ENCODE results near the gene MTF1. TPM values are rescaled to one million over a fixed set of nuclear protein-coding genes. Genes with fewer than 3 reads are reported as not detected.

MTF1 gene
- total RNA-seq, 1 experiment from 2014 or later = 21.2 TPM

GRCh38 chr1:37802439-37802838 is 57.0 kb downstream of the MTF1 start:
- POLR2A ChIA-PET = interaction anchor here (0.5 kb wide), 1 partner anchor 148 kb away, joined by 4 read pairs; no protein-coding TSS in a partner anchor
- peaks cover 23% of the 10 kb centered on the region; the same call in 1 of the 2 replicates for H4K20me1 ChIP-seq (ENCODE audit: insufficient read depth)
- intact Hi-C loops (cut with micrococcal nuclease) = no loop called here
- H3K4me1 ChIP-seq (ENCODE audit: control insufficient read depth in 1 of 2, insufficient read depth in 2 of 2, low read length in 2 of 2) = peaks cover 7 to 9% of the 10 kb centered on the region in 2 experiments
- H3K9ac ChIP-seq (ENCODE audit: low read length) = no peak overlapping the region
- no peaks in the 10 kb centered on the region for H3K9me3 ChIP-seq (ENCODE audit: control insufficient read depth in 1 of 2, insufficient read depth in 1 of 2, low read depth in 1 of 2, low read length in 2 of 2)
- no TSS peak for BruUV-seq (replicated peaks)
- DNase-seq (ENCODE audit: low read depth, low spot score) (no peak), ATAC-seq (no peak)
- TF ChIP-seq ZFX (IDR thresholded peaks at IDR 0.05) (no peak), POLR2AphosphoS5 (IDR thresholded peaks at IDR 0.05; ENCODE audit: low read depth, low read length) (peak; percentile 14; the same call in 1 of the 2 replicates), POLR2A (IDR thresholded peaks at IDR 0.05; ENCODE audit: borderline replicate concordance, extremely low read depth, insufficient read depth, insufficient read length) (no peak)
- H3K4me2 ChIP-seq (ENCODE audit: low read length) = no peak overlapping the region
- H3K36me3 ChIP-seq (ENCODE audit: control insufficient read depth in 1 of 2, insufficient read depth in 2 of 2, low read length in 2 of 2) = peaks cover 41 to 56% of the 10 kb centered on the region in 2 experiments
- peaks cover 40% of the 10 kb centered on the region for H3K79me2 ChIP-seq (ENCODE audit: insufficient read depth, low read length)
- CTCF ChIA-PET = no interaction called here
- H3K4me3 ChIP-seq (replicated peaks in 1 of 2; ENCODE audit: low read depth in 1 of 2, low read length in 2 of 2) = no peak overlapping the region
- no peaks in the 10 kb centered on the region for H3K9me2 ChIP-seq (ENCODE audit: insufficient read depth)
- H2AFZ ChIP-seq (ENCODE audit: low read depth, low read length, poor library complexity, severe bottlenecking) = no peak overlapping the region
- RAD21 ChIA-PET (ENCODE audit: low non-redundant PET in 1 of 2, low total read pairs in 2 of 2, uncharacterized antibody in 2 of 2, unreplicated experiment in 2 of 2) = no interaction called here
- H3K27ac ChIP-seq (ENCODE audit: low read depth, low read length) = no peak overlapping the region
- no peaks in the 10 kb centered on the region for H3K27me3 ChIP-seq (ENCODE audit: insufficient read depth, low read length)

- DNase-seq (ENCODE audit: low read depth, low spot score) = no peak
- Histone ChIP-seq H3K9me3 (ENCODE audit: control insufficient read depth in 1 of 2, insufficient read depth in 1 of 2, low read depth in 1 of 2, low read length in 2 of 2) (no peaks in the 10 kb centered on the region), H3K4me3 (replicated peaks in 1 of 2; ENCODE audit: low read depth in 1 of 2, low read length in 2 of 2) (no peak overlapping the region), H3K4me2 (ENCODE audit: low read length) (no peak overlapping the region), H3K27me3 (ENCODE audit: insufficient read depth, low read length) (no peaks in the 10 kb centered on the region), H3K9ac (ENCODE audit: low read length) (no peak overlapping the region), H3K27ac (ENCODE audit: low read depth, low read length) (no peak overlapping the region), H4K20me1 (ENCODE audit: insufficient read depth) (no peaks in the 10 kb centered on the region), H3K4me1 (ENCODE audit: control insufficient read depth in 1 of 2, insufficient read depth in 2 of 2, low read length in 2 of 2) (peaks cover 10 to 17% of the 10 kb centered on the region in 2 experiments; a peak in 3 of 4 replicates), H2AFZ (ENCODE audit: low read depth, low read length, poor library complexity, severe bottlenecking) (no peak overlapping the region), H3K36me3 (ENCODE audit: control insufficient read depth in 1 of 2, insufficient read depth in 2 of 2, low read length in 2 of 2) (peaks cover 6 to 20% of the 10 kb centered on the region in 2 experiments; a peak in 3 of 4 replicates), H3K9me2 (ENCODE audit: insufficient read depth) (no peaks in the 10 kb centered on the region), H3K79me2 (ENCODE audit: insufficient read depth, low read length) (peaks cover 15% of the 10 kb centered on the region)
- ChIA-PET POLR2A (interaction anchor here (1.6 kb wide), 1 partner anchor 10 kb away, joined by 7 read pairs; the partner anchor contains the start of genes C1orf122 and YRDC), CTCF (no interaction called here), RAD21 (ENCODE audit: low non-redundant PET in 1 of 2, low total read pairs in 2 of 2, uncharacterized antibody in 2 of 2, unreplicated experiment in 2 of 2) (no interaction called here)
- TF ChIP-seq, protein P1, sequence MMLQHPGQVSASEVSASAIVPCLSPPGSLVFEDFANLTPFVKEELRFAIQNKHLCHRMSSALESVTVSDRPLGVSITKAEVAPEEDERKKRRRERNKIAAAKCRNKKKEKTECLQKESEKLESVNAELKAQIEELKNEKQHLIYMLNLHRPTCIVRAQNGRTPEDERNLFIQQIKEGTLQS (IDR thresholded peaks at IDR 0.05) = no peak
- no peak for TF ChIP-seq SP1 (IDR thresholded peaks at IDR 0.05; ENCODE audit: low read depth)
- no TSS peak for BruUV-seq (replicated peaks)
- intact Hi-C loops (cut with micrococcal nuclease) = no loop called here
- ATAC-seq = no peak
Measured at GRCh38 chr1:37797750-37798345, 61.5 kb downstream of the MTF1 start.
